ENCODE results near the gene NUDT3. TPM values are rescaled to one million over a fixed set of nuclear protein-coding genes. Genes with fewer than 3 reads are reported as not detected.
A peak's percentile ranks its signal among the peaks of the same experiment; 100 is the strongest.

The NUDT3 gene
- total RNA-seq, 2 donors from 2014 or later, result 7.9 to 15.1 TPM

DNA sequence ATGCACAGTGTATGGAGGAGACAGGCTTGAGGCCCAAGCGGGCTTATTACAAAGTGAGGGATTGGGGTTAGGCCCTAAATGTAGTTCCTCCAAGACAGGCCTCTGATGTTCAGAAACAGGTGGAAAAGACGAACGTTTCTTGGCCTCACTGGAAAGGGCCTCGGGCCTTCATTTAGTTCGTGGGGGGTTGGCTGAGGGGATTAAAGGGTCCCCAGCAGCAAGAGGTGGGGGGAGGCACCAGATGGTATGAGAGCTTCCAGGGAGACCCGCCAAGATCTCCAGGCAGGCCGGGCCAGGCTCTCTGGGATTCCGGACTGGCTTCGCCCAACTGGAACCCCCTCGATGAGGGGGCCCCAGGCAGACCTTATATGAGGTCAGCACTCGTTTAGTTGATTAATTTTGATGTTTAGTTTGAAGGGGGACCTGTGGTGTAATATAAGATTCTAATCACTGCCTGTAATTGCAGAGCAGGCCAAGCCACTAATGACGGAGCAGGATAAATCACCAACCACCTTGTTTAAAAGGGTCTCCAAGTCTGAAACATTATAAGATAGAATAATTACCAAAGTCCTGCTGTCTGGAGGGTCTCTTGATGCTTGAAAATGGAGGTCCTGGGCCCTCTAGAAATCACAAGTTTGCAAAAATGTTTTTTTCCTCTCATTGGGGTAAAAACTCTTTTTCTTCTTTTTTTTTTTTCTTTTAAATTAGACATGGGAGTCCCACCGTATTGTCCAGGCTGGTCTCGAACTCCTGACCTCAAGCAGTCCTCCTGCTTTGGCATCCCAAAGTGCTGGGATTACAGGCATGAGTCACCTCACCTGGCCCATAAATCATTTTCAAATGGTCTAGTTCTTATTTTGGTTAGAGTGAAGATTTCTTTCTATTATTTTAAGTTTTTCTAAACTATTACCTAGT, 153.6 kb downstream of the NUDT3 start:
- Mint-ChIP-seq H3K36me3 (peaks cover 33 to 45% of the 10 kb centered on the region in 2 donors), H3K27ac (peak overlapping the region; percentile 90 to 99), H3K9me3 (no peaks in the 10 kb centered on the region)
- no peak for DNase-seq (ENCODE audit: low spot score in 2 of 2)
- ATAC-seq, result no peak

DNA sequence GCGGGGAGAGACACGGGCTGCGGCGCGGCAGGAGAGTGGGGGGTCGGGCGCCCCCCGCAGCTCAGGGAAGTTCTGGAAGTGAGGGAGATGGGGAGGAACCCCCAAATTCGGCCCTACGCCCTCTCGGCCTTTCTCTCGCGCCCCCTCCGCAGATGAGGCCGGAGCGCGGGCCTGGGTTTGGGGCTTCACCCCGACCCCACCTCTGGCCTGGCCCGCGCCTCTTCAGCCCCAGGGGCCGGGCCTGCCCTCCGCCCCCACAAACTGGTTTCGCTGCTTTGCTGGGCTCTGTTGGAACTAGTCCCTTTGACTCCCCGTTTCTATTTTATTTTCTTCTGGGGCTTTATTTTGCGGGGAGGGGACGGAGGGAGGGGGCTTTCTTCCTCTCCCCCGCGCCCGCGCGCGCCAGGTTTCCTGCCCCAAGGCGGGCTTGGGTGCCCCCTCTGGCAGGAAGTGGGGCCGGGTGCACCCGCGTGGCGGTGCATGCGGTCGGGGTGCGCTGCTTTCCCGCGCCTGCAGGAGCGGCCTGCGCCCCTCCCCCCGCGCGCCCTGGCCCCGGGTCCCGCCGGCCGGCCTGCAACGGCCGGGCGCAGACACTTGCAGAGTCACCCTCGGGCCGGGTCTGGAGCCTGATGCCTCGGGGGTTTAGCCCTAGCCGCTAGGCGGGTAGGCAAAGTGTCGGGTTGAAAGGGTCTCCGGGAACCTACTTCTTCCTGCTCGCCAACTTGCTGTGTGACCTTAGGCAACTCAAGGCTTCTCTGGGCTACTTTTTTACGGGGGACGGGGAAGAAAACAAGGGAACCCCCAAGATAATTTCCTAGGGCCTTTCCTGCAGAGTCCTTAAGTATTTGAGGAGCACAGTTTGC, 154.5 kb downstream of the NUDT3 start:
- ATAC-seq, result peak; percentile 20 to 21
- Mint-ChIP-seq H3K36me3 (peaks cover 30 to 44% of the 10 kb centered on the region in 2 donors), H3K27ac (peak overlapping the region; percentile 90 to 99), H3K9me3 (no peaks in the 10 kb centered on the region)
- peak; percentile 80 to 83 for DNase-seq (ENCODE audit: low spot score in 2 of 2)

DNA sequence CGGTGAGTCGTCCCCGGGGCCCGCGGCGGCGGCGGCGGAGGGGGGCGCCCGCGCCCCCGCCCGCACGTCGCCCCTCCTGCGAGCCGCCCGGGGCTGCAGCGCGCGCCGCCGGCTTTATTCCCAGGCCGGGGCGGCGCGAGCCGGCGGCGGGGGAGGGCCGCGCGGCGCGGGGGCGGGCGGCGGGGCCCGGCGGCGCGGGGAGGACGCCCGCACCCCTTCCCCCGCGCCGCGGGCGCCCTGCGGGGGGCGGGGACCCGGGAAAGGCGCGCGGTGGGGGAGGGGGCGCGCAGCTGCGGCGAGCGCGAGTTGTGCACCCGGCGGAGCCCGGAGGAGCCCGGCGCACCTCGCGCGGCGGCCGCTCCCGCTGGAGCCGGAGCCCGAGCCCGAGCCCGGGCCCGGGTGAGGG, 155.2 kb downstream of the NUDT3 start:
- peaks cover 24 to 38% of the 10 kb centered on the region in 2 donors for H3K36me3 Mint-ChIP-seq
- DNase-seq (ENCODE audit: low spot score in 2 of 2), result no peak
- H3K9me3 Mint-ChIP-seq, result no peaks in the 10 kb centered on the region
- H3K27ac Mint-ChIP-seq, result no peak overlapping the region
- peak in 1 of 2 donors; percentile 4 for ATAC-seq

DNA sequence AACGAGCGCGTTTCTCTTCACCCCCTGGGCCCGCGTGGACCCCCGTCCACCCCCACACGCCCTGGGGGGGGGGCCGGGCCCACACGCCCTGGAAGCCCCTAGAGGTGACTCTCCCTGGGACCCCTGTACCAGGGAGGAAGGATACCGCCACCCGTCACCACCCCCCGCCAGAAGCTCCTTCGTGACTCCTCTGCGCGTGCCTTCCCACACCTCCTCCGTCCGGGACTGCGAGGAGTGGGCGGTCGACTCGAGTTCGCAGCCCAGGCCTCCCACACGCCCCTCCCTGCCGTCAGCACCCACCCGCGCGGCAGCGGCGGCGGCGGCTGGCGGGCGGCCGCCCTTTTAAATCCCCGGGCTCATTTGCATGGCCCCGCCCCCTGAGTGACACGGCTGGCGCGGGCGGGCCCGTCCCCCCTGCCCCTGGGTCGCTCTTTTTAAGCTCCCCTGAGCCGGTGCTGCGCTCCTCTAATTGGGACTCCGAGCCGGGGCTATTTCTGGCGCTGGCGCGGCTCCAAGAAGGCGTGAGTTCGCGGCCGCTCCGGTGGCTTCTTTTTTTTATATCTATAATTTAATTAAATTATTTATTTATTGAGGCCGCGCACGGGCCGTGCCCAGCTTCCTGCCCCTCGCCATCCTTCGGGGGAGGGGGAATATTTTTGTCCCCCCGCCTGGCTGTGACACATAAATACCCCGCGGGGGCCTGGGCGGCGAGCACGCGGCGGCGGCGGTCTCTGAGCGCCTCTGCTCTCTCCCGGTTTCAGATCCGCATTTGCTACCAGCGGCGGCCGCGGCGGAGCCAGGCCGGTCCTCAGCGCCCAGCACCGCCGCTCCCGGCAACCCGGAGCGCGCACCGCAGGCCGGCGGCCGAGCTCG, 155.8 kb downstream of the NUDT3 start, which contains the start of gene HMGA1:
Gene HMGA1 (plus strand): TSS at position 431 of the 873 bp plus-strand sequence. CDS start 3,908 bp downstream, outside the sequence.
- peak; percentile 87 to 88 for DNase-seq (ENCODE audit: low spot score in 2 of 2)
- peak; percentile 73 to 77 for ATAC-seq
- peaks cover 18 to 32% of the 10 kb centered on the region in 2 donors for H3K36me3 Mint-ChIP-seq
- H3K9me3 Mint-ChIP-seq, result no peaks in the 10 kb centered on the region
- H3K27ac Mint-ChIP-seq, result peak within 1 kb of the TSS; percentile 90 to 96

DNA sequence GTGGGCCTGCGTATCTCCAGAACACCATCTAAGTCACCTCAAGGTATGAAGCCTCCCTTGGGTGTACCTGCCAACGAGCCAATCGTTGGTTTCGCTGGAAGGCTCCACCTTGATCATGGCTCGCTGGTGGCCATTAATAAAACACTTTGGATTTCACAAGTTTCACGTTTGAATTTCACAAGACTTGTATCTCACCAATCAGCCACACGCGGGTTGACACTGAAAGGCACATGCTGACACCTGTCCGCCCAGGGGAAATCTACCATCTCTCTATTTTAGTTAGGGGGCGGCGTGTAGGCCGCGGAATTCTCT, 156.4 kb downstream of the NUDT3 start:
- Mint-ChIP-seq H3K36me3 (peaks cover 12 to 26% of the 10 kb centered on the region in 2 donors), H3K9me3 (no peaks in the 10 kb centered on the region), H3K27ac (peak overlapping the region; percentile 90 to 96)
- ATAC-seq, result peak; percentile 33 to 35
- DNase-seq (ENCODE audit: low spot score in 2 of 2), result no peak

DNA sequence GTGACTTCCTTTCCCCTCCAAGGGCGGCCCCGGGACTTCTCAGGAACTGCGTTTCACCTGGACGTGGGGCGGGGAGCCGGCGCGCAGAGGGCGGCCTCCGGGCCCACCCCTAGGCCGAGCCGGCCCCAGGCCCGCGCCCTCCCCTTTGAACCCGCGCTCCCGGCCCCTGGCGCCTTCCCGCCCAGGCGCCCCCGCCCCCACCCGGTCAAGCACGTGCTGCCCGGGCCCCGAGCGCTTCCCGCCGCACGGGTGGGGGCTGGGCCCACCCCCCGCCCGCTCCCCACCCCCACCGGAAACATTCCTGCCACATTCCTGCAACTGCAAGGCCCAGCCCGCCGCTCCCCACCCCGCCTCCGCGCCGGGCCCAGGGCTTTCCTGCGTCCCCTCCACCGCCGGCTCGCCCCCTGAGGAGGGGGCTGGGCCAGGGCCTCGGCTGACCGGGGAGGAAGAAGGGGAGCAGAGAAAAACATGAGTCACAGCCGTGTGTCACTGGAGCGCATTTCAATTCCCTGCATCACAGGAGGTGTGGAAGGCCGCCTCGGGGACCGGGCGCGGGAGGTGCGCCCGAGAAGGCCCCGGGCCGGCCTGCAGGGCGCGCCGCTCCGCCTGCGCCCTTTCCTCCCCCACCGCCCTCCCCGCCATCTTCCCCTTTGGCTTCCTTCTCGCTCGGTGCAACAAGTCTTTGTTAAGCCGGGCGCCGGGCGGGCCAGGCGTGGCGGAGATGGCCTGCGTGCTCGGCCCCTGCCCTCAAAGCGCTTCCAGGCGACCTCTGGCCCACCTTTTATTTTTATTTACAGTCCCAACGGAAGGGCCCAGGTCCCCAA, 156.9 kb downstream of the NUDT3 start:
- no peaks in the 10 kb centered on the region for H3K9me3 Mint-ChIP-seq
- peak overlapping the region; percentile 90 to 96 for H3K27ac Mint-ChIP-seq
- peak; percentile 63 to 83 for DNase-seq (ENCODE audit: low spot score in 2 of 2)
- H3K36me3 Mint-ChIP-seq, result peaks cover 8 to 20% of the 10 kb centered on the region in 2 donors
- peak; percentile 64 to 75 for ATAC-seq

DNA sequence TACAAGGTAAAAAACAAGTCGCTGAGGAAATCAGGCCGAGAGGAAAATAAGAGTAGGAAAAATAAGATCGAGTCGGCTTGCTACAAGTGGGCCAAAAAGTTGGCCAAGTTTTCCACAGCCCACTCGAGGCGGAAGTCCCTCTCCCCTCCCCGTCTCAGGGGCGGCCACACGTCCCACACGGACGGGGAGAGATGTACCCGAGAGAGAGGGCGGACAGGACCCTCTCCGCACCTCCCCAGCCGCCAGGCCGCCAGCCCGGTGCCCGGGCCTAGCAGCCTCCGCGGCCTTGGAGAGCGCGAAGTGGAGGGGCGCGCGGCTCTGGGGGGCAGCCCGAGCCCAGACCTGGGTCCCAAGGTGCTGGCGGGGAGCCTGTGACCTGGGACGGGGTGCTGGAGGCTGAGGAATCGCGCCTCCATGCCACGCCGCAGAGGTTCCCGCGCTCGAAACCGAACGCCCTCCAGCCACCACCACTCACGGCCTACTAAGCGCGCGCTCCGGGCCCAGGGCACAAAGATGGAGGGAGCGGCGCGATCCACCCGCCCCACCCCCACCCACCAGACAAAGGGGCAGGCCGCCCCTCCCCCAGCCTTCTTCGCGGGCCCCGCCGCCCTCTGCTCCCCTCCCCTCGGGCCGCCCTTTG, 157.7 kb downstream of the NUDT3 start:
- DNase-seq (ENCODE audit: low spot score in 2 of 2), result peak in 1 of 2 donors; percentile 60
- ATAC-seq, result no peak
- Mint-ChIP-seq H3K9me3 (no peaks in the 10 kb centered on the region), H3K36me3 (peaks cover 8 to 15% of the 10 kb centered on the region in 2 donors), H3K27ac (peak overlapping the region in 1 of 2 donors; percentile 84)

DNA sequence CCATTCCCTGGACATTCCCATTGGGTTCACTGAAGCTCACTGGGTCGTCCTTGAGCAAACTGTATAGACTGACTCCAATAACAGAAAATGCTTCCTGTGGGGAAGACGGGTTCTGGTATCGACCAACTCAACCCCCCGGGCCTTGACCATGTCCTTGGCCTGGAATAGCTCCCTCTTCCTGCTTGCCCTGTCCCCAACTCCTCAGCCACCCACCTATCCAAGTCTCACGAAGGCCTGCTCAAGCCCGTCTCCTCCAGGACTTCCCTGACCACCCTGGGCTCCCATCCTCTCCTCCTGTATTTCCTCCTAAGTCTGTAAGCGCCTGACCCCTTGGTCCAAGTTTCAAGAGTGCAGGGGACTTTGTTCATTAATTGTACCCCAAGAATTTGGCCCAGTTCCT, 158.6 kb downstream of the NUDT3 start:
- no peak for ATAC-seq
- Mint-ChIP-seq H3K27ac (peak overlapping the region in 1 of 2 donors; percentile 21), H3K9me3 (no peaks in the 10 kb centered on the region), H3K36me3 (peaks cover 8 to 10% of the 10 kb centered on the region in 2 donors)
- no peak for DNase-seq (ENCODE audit: low spot score in 2 of 2)

DNA sequence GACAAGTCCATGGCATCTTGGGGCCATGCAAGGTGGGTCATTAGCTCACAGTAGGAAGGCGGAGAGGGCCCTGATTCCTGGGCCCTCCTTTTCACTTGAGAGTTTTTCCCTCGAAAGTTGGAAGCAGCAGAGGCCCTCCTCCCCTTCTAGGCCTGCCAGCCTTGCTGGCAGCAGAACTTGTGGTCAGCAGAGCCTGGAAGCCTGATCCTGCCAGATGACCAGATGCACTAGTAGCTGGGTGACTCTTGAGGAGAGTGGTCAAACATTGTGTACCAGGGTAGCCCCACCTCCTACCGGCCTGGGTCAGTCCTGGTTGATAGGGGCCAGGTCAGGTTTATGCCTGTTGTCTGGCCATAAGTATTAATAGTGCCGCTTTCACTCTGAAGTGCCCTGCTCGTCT, 159.6 kb downstream of the NUDT3 start:
- no peak for ATAC-seq
- Mint-ChIP-seq H3K9me3 (no peaks in the 10 kb centered on the region), H3K36me3 (peaks cover 0 to under 1% of the 10 kb centered on the region in 2 donors), H3K27ac (no peak overlapping the region)
- no peak for DNase-seq (ENCODE audit: low spot score in 2 of 2)

DNA sequence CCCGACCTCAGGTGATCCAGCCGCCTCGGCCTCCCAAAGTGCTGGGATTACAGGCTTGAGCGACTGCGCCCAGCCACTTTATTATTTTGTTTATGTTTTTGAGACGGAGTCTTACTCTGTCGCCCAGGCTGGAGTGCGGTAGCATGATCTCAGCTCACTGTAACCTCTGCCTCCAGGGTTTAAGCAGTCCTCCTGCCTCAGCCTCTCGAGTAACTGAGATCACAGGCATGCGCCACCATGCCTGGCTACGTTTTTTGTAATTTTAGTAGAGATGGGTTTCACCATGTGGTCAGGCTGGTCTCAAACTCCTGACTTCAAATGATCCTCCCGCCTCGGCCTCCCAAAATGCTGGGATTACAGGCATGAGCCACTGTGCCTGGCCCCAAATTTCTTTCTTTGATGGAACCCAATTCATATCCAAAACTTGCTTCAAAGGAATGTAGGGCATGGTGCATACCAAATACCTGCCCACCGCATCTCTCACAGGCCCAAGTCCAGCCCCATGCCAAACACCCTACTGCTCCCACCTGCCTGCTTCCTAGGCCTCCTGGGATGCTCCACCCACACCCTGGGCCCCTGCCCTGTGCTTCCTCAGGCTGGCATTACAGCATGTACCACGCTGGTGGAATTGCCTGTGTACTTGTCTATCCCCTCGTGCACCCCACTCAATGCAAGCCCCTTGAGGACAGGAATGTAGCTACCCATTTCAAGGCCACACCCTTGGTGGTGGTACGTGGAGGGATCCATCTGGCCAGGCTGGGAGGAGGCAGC, 160.7 kb downstream of the NUDT3 start:
- DNase-seq (ENCODE audit: low spot score in 2 of 2) (no peak), ATAC-seq (no peak)
- Mint-ChIP-seq H3K36me3 (no peaks in the 10 kb centered on the region), H3K27ac (no peak overlapping the region), H3K9me3 (no peaks in the 10 kb centered on the region)

DNA sequence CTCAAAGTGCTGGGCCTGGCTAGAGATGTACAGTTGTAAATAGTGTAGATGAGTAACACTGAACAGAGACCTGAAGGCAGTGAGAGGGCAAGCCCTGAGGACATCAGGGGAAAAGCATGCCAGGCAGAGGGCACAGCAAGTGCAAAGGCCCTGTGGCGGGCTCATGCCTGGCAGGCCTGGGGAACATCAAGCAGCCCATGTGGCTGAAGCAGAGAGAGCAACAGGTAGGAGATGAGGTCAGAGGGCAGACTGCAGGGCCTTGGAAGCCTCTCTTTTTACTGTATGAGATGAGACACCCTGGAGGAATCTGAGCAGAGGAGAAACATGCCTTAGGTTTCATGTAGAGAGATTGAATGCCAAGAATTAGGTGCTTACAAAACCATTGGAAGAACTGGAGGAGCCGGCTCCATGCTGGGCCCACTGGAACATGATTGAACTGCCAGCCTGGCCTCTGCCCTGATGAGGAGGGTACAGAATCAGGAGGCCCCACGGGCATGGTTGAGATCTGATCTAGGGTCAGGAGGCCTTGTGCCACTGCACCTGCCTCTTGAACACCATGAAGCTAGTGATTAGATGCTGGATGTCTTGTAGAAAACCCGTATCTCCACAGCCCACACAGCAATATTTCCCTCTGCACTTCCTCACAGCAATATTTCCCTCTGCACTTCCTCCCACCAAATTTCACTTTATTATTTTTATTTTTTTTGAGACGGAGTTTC, 161.7 kb downstream of the NUDT3 start:
- Mint-ChIP-seq H3K36me3 (no peaks in the 10 kb centered on the region), H3K9me3 (no peaks in the 10 kb centered on the region), H3K27ac (no peak overlapping the region)
- no peak for ATAC-seq
- DNase-seq (ENCODE audit: low spot score in 2 of 2), result no peak

DNA sequence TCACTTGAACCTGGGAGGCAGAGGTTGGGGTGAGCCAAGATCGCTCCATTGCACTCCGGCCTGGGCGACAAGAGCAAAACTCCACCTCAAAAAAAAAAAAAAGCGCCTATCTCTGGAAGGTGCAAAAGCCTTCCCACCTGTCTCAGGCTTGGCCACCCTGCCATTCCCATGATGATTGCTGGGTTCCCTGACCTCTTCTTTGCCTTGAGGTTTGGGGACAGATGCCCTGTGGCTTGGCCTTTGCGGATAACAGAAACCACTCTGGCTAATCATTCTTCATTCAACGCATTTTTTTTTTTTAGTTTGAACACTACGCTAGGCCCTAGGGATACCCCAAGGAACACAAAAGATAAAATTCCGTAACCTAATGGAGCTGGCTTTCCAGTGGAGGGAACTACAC, 162.6 kb downstream of the NUDT3 start:
- no peak overlapping the region for H3K27ac Mint-ChIP-seq
- H3K9me3 Mint-ChIP-seq, result no peaks in the 10 kb centered on the region
- no peak for ATAC-seq
- DNase-seq (ENCODE audit: low spot score in 2 of 2), result no peak
- no peaks in the 10 kb centered on the region for H3K36me3 Mint-ChIP-seq
